Smooth muscle cell (in vitro differentiated cells): ENCODE data around the gene EDNRA. TPM values are rescaled to one million over a fixed set of nuclear protein-coding genes. Genes with fewer than 3 reads are reported as not detected.
A peak's percentile ranks its signal among the peaks of the same experiment; 100 is the strongest.

Experiments used
- DNase-seq: peaks from one replicate; lab custom pipeline; 2025; ENCODE audit not compliant: unreplicated experiment; lab: John Stamatoyannopoulos, UW
- H2AFZ ChIP-seq: fragments of 200-600 bp; sonication (generic); 2 replicates; pipeline ENCODE4 v1.6.0; 2016; ENCODE audit warnings: antibody characterized with exemption, low read depth, mild to moderate bottlenecking
- H3F3A ChIP-seq: fragments of 200-600 bp; sonication (generic); 2 replicates; pipeline ENCODE4 v1.6.0; 2017; ENCODE audit warnings: antibody characterized with exemption, low read depth
- H3K27ac ChIP-seq: fragments of 200-600 bp; sonication (generic); 2 replicates; pipeline ENCODE4 v1.5.1; 2016; ENCODE audit warnings: low read depth, mild to moderate bottlenecking
- H3K27me3 ChIP-seq: fragments of 200-600 bp; sonication (generic); 2 replicates; pipeline ENCODE4 v1.6.1; 2016; ENCODE audit warnings: low read depth, mild to moderate bottlenecking
- H3K36me3 ChIP-seq: fragments of 200-600 bp; sonication (generic); 2 replicates; pipeline ENCODE4 v1.5.1; 2016; ENCODE audit warnings: low read depth
- H3K4me1 ChIP-seq: fragments of 200-600 bp; sonication (generic); 2 replicates; pipeline ENCODE4 v1.5.1; 2016; ENCODE audit warnings: low read depth
- H3K4me2 ChIP-seq: fragments of 200-600 bp; sonication (generic); 2 replicates; pipeline ENCODE4 v1.6.0; 2016; ENCODE audit warnings: mild to moderate bottlenecking
- H3K4me3 ChIP-seq: fragments of 200-600 bp; sonication (generic); 2 replicates; pipeline ENCODE4 v1.5.1; 2016; ENCODE audit warnings: mild to moderate bottlenecking
- H3K79me2 ChIP-seq: fragments of 200-600 bp; sonication (generic); 2 replicates; pipeline ENCODE4 v1.6.0; 2016; ENCODE audit warnings: low read depth, mild to moderate bottlenecking
- H3K9ac ChIP-seq: fragments of 200-600 bp; sonication (generic); 2 replicates; pipeline ENCODE4 v1.6.0; 2016; ENCODE audit warnings: low read depth
- H3K9me3 ChIP-seq: fragments of 200-600 bp; sonication (generic); replicated peaks from 2 replicates; pipeline ENCODE4 v1.5.1; 2016; ENCODE audit warnings: low read depth
- H4K20me1 ChIP-seq: fragments of 200-600 bp; sonication (generic); 2 replicates; pipeline ENCODE4 v1.6.0; 2016; ENCODE audit warnings: low read depth
- CTCF ChIP-seq: fragments of 200-600 bp; sonication (generic); IDR thresholded peaks from 2 replicates; pipeline ENCODE4 v1.5.1; 2017; ENCODE audit warnings: borderline replicate concordance, mild to moderate bottlenecking, antibody characterized with exemption; ENCODE audit not compliant: insufficient read depth, poor library complexity, severe bottlenecking
- WGBS: methylation state at CpG from one replicate; pipeline ENCODE4 v1.1.7; 2016; ENCODE audit warnings: low lambda C conversion rate; 5-methylcytosine and 5-hydroxymethylcytosine counted together
- polyA plus RNA-seq: library from polyadenylated mRNA; unstranded; fragments of >200 nt; fragmentation: Nextera tagmentation; extraction: Ambion mirVana; gene quantifications from 2 replicates; pipeline ENCODE4 v1.2.1, GENCODE V29; 2016
- total RNA-seq: library from RNA; depleted of rRNA; stranded (reverse); fragments of >200 nt; gene quantifications from 2 replicates; pipeline ENCODE4 v1.2.3, GENCODE V29; 2014

Gene EDNRA
- total and polyA plus RNA-seq, 2 experiments from 2014 or later = 4.8 to 8.6 TPM

- DNase-seq = no peak
- no peak overlapping the region for H2AFZ ChIP-seq
- H3K9me3 ChIP-seq = no peaks in the 10 kb centered on the region
- 80% methylated on average over 2 of the region's 2 CpGs for WGBS
- no peaks in the 10 kb centered on the region for H3F3A ChIP-seq
- H4K20me1 ChIP-seq = no peaks in the 10 kb centered on the region
- no peaks in the 10 kb centered on the region for H3K36me3 ChIP-seq
- no peak overlapping the region for H3K27ac ChIP-seq
- no peaks in the 10 kb centered on the region for H3K27me3 ChIP-seq
- H3K4me2 ChIP-seq = no peak overlapping the region
- H3K4me1 ChIP-seq = no peaks in the 10 kb centered on the region
- H3K9ac ChIP-seq = no peak overlapping the region
- no peak for TF ChIP-seq CTCF
- no peak overlapping the region for H3K4me3 ChIP-seq
- no peaks in the 10 kb centered on the region for H3K79me2 ChIP-seq
Observed at GRCh38 chr4:147494301-147494700, 13.4 kb downstream of the EDNRA start.

GRCh38 chr4:147496500-147496899, 15.6 kb downstream of the EDNRA start:
- 100% methylated on average over 1 of the region's 1 CpG for WGBS
- H4K20me1 ChIP-seq = no peaks in the 10 kb centered on the region
- H3F3A ChIP-seq = no peaks in the 10 kb centered on the region
- no peaks in the 10 kb centered on the region for H3K27me3 ChIP-seq
- H3K36me3 ChIP-seq = no peaks in the 10 kb centered on the region
- no peaks in the 10 kb centered on the region for H3K79me2 ChIP-seq
- H3K9ac ChIP-seq = no peak overlapping the region
- no peak for TF ChIP-seq CTCF
- H2AFZ ChIP-seq = no peak overlapping the region
- no peaks in the 10 kb centered on the region for H3K4me1 ChIP-seq
- H3K4me2 ChIP-seq = no peak overlapping the region
- no peak overlapping the region for H3K27ac ChIP-seq
- DNase-seq = no peak
- H3K4me3 ChIP-seq = no peak overlapping the region
- H3K9me3 ChIP-seq = no peaks in the 10 kb centered on the region

- Histone ChIP-seq H3K4me1 (no peaks in the 10 kb centered on the region), H3K9me3 (no peaks in the 10 kb centered on the region), H3K27me3 (no peaks in the 10 kb centered on the region), H3K36me3 (no peaks in the 10 kb centered on the region), H3F3A (no peaks in the 10 kb centered on the region), H3K4me2 (peak overlapping the region; percentile 22), H3K27ac (no peak overlapping the region), H2AFZ (no peak overlapping the region), H3K4me3 (no peak overlapping the region), H4K20me1 (no peaks in the 10 kb centered on the region), H3K9ac (no peak overlapping the region), H3K79me2 (no peaks in the 10 kb centered on the region)
- no peak for TF ChIP-seq CTCF
- WGBS = 79% methylated on average over 4 of the region's 4 CpGs
- no peak for DNase-seq
Observed at GRCh38 chr4:147498031-147498660, 17.2 kb downstream of the EDNRA start.

GRCh38 chr4:147508346-147508745, 27.4 kb downstream of the EDNRA start:
- DNase-seq = no peak
- no peaks in the 10 kb centered on the region for H3K79me2 ChIP-seq
- no peak overlapping the region for H2AFZ ChIP-seq
- no peaks in the 10 kb centered on the region for H3F3A ChIP-seq
- no peaks in the 10 kb centered on the region for H3K27me3 ChIP-seq
- H3K36me3 ChIP-seq = no peaks in the 10 kb centered on the region
- H3K4me1 ChIP-seq = no peaks in the 10 kb centered on the region
- no peaks in the 10 kb centered on the region for H4K20me1 ChIP-seq
- H3K4me3 ChIP-seq = no peak overlapping the region
- TF ChIP-seq CTCF = no peak
- H3K9ac ChIP-seq = no peak overlapping the region
- H3K4me2 ChIP-seq = no peak overlapping the region
- H3K27ac ChIP-seq = no peak overlapping the region
- no peaks in the 10 kb centered on the region for H3K9me3 ChIP-seq
- 96% methylated on average over 2 of the region's 2 CpGs for WGBS
